Measurements from ENCODE around the gene TSPAN31. TPM values are rescaled to one million over a fixed set of nuclear protein-coding genes. Genes with fewer than 3 reads are reported as not detected.

Gene TSPAN31
- total RNA-seq, 1 experiment from 2014 or later: 20.3 TPM

DNA sequence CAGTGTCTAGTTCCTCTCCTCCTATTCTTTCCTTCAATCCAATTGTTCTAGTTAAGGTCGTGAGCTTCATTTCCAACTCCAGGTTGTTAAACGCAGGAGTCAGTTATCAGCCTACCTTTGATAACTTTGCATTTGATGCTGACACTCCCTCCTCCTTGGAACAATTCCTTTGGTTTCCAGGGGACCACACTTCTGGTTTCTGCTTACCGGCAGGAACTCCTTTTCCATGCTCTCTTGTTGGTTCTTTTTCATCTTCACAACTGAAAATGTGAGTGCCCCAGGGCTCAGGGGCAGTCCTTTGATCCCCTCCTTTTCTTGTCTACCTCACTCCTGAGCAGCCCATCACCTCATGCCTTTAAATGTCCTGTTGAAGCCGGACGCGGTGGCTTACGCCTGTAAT is 32.5 kb downstream of the TSPAN31 start:
- H3K79me2 ChIP-seq (ENCODE audit: low read length): peaks cover 14% of the 10 kb centered on the region
- no peak overlapping the region for H3K4me3 ChIP-seq (ENCODE audit: low read length)
- H3K4me2 ChIP-seq (ENCODE audit: low read length): no peak overlapping the region
- ChIA-PET CTCF (no interaction called here), POLR2A (ENCODE audit: unreplicated experiment) (no interaction called here)
- peaks cover 5% of the 10 kb centered on the region; the same call in 1 of the 2 replicates for H3K4me1 ChIP-seq (ENCODE audit: insufficient read depth, low read length)
- intact Hi-C loops (cut with micrococcal nuclease): no loop called here
- no peak for ATAC-seq
- no peak overlapping the region for H3K27ac ChIP-seq (ENCODE audit: low read length)
- BruUV-seq (replicated peaks): no TSS peak
- H3K36me3 ChIP-seq (ENCODE audit: low read depth, low read length): no peaks in the 10 kb centered on the region
- TF ChIP-seq EZH2 (IDR thresholded peaks at IDR 0.05; ENCODE audit: low read length, unreplicated experiment): no peak
- TF ChIP-seq, protein P1, sequence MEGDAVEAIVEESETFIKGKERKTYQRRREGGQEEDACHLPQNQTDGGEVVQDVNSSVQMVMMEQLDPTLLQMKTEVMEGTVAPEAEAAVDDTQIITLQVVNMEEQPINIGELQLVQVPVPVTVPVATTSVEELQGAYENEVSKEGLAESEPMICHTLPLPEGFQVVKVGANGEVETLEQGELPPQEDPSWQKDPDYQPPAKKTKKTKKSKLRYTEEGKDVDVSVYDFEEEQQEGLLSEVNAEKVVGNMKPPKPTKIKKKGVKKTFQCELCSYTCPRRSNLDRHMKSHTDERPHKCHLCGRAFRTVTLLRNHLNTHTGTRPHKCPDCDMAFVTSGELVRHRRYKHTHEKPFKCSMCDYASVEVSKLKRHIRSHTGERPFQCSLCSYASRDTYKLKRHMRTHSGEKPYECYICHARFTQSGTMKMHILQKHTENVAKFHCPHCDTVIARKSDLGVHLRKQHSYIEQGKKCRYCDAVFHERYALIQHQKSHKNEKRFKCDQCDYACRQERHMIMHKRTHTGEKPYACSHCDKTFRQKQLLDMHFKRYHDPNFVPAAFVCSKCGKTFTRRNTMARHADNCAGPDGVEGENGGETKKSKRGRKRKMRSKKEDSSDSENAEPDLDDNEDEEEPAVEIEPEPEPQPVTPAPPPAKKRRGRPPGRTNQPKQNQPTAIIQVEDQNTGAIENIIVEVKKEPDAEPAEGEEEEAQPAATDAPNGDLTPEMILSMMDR (conservative IDR thresholded peaks at IDR 0.05; ENCODE audit: low read depth, low read length): no peak
- no peak for TF ChIP-seq EZH2phosphoT487 (IDR thresholded peaks at IDR 0.05; ENCODE audit: borderline replicate concordance, low read length)
- H2AFZ ChIP-seq (ENCODE audit: low read length): no peak overlapping the region
- H4K20me1 ChIP-seq (ENCODE audit: low read length): no peaks in the 10 kb centered on the region
- H3K9me2 ChIP-seq (replicated peaks; ENCODE audit: low read length): no peaks in the 10 kb centered on the region
- H3F3A ChIP-seq (ENCODE audit: low read length, unreplicated experiment): no peaks in the 10 kb centered on the region
- H3K9me3 ChIP-seq (ENCODE audit: low read length): no peaks in the 10 kb centered on the region
- H3K9ac ChIP-seq (ENCODE audit: low read length): no peak overlapping the region
- DNase-seq: no peak
- no peaks in the 10 kb centered on the region for H3K27me3 ChIP-seq (ENCODE audit: low read length)

DNA sequence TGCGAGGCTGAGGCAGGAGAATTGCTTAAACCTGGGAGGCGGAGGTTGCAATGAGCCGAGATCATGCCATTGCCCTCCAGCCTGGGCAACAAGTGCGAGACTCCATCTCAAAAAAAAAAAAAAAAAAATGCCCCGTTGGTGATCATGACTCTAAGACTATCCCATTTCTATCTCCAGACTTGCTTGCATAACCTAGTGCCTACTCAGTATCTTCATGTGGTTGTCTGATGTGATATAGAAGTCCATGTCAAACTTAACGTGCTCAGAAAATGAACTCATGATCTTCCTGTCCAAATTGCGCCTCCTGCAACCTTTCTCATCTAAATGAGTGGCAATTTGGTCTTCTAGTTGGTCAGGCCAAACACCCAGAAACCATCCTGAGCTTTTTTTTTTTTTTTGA is 33.1 kb downstream of the TSPAN31 start:
- TF ChIP-seq EZH2 (IDR thresholded peaks at IDR 0.05; ENCODE audit: low read length, unreplicated experiment): no peak
- ChIA-PET POLR2A (ENCODE audit: unreplicated experiment) (no interaction called here), CTCF (no interaction called here)
- H3K36me3 ChIP-seq (ENCODE audit: low read depth, low read length): no peaks in the 10 kb centered on the region
- H3K9me2 ChIP-seq (replicated peaks; ENCODE audit: low read length): no peaks in the 10 kb centered on the region
- H3F3A ChIP-seq (ENCODE audit: low read length, unreplicated experiment): no peaks in the 10 kb centered on the region
- no peaks in the 10 kb centered on the region for H4K20me1 ChIP-seq (ENCODE audit: low read length)
- H3K9me3 ChIP-seq (ENCODE audit: low read length): no peaks in the 10 kb centered on the region
- no peak overlapping the region for H2AFZ ChIP-seq (ENCODE audit: low read length)
- no TSS peak for BruUV-seq (replicated peaks)
- H3K4me3 ChIP-seq (ENCODE audit: low read length): no peak overlapping the region
- intact Hi-C loops (cut with micrococcal nuclease): no loop called here
- ATAC-seq (no peak), DNase-seq (no peak)
- H3K4me2 ChIP-seq (ENCODE audit: low read length): no peak overlapping the region
- H3K27me3 ChIP-seq (ENCODE audit: low read length): no peaks in the 10 kb centered on the region
- peaks cover 5% of the 10 kb centered on the region; the same call in 1 of the 2 replicates for H3K4me1 ChIP-seq (ENCODE audit: insufficient read depth, low read length)
- no peak overlapping the region for H3K9ac ChIP-seq (ENCODE audit: low read length)
- H3K79me2 ChIP-seq (ENCODE audit: low read length): peaks cover 13% of the 10 kb centered on the region
- no peak overlapping the region for H3K27ac ChIP-seq (ENCODE audit: low read length)

DNA sequence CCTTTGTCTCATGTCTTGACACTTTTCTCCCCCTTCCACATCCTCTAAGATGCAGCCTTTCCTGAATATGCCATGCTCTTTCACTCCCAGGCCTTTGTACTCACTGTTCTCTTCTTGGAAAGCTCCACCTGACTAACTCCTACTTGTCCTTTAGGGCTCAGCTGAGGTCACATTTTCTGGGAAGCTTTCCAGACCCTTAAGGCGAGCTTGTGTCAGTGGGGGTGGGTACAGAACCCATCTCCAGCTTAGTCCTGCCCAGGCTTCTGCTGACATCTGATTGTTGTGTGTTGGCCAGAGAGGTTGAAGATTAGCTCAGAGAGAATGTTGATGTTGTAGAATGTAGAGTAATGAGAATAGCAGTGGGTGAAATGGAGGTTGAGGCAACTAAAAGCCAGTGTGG is 34.9 kb downstream of the TSPAN31 start:
- ChIA-PET CTCF (no interaction called here), POLR2A (ENCODE audit: unreplicated experiment) (no interaction called here)
- intact Hi-C loops (cut with micrococcal nuclease): no loop called here
- H3K9me3 ChIP-seq (ENCODE audit: low read length): no peaks in the 10 kb centered on the region
- TF ChIP-seq EZH2phosphoT487 (IDR thresholded peaks at IDR 0.05; ENCODE audit: borderline replicate concordance, low read length) (no peak), EZH2 (IDR thresholded peaks at IDR 0.05; ENCODE audit: low read length, unreplicated experiment) (no peak)
- TF ChIP-seq, protein P1 (conservative IDR thresholded peaks at IDR 0.05; ENCODE audit: low read depth, low read length): no peak
- H3K27me3 ChIP-seq (ENCODE audit: low read length): no peaks in the 10 kb centered on the region
- H3K9ac ChIP-seq (ENCODE audit: low read length): no peak overlapping the region
- no TSS peak for BruUV-seq (replicated peaks)
- H3F3A ChIP-seq (ENCODE audit: low read length, unreplicated experiment): no peaks in the 10 kb centered on the region
- H3K4me2 ChIP-seq (ENCODE audit: low read length): no peak overlapping the region
- no peaks in the 10 kb centered on the region for H3K9me2 ChIP-seq (replicated peaks; ENCODE audit: low read length)
- no peak overlapping the region for H2AFZ ChIP-seq (ENCODE audit: low read length)
- H3K4me1 ChIP-seq (ENCODE audit: insufficient read depth, low read length): peaks cover 6% of the 10 kb centered on the region; the same call in 1 of the 2 replicates
- no peak overlapping the region for H3K27ac ChIP-seq (ENCODE audit: low read length)
- H3K36me3 ChIP-seq (ENCODE audit: low read depth, low read length): no peaks in the 10 kb centered on the region
- no peaks in the 10 kb centered on the region for H4K20me1 ChIP-seq (ENCODE audit: low read length)
- no peak overlapping the region for H3K4me3 ChIP-seq (ENCODE audit: low read length)
- DNase-seq: no peak
- peaks cover 21% of the 10 kb centered on the region for H3K79me2 ChIP-seq (ENCODE audit: low read length)
- ATAC-seq: no peak

Measured in PC-3 (cell line).